ENCODE data around the gene ZNF76.

GRCh38 chr6:35317483-35318195 lies 58.1 kb downstream of the ZNF76 start:
- TF ChIP-seq SUZ12 (IDR thresholded peaks at IDR 0.05; ENCODE audit: extremely low read depth, insufficient read depth, insufficient read length) = no peak
- no peak for TF ChIP-seq YY1 (IDR thresholded peaks at IDR 0.05; ENCODE audit: insufficient read depth, insufficient read length)

All from NT2/D1 (cell line).